ENCODE measurements around the gene TGM5. TPM values are rescaled to one million over a fixed set of nuclear protein-coding genes. Genes with fewer than 3 reads are reported as not detected.

Gene TGM5
- total RNA-seq, 4 donors from 2014 or later = 12.1 TPM; not detected in 3

DNA sequence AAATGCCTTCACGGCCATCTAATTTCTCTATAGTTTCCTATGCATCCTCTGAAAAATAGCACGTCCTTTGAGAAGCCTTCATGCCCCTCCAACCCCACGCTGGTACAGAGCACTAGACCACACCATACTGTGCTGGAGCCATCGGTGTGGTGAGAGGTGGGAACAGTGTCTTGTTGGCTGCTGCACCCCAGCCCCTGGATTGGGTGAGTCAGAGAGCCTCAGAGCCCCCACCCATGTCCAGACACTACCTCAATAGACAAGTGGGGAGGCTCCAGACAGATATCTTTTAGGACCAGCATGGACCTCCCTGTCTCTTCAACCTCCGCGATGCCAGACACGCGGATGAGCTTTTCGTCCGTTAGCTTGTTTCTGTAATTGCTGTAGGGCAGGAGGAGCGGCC lies 12.1 kb upstream of the TGM5 start:
- no peaks in the 10 kb centered on the region for H3K4me1 ChIP-seq
- H3K4me3 ChIP-seq = no peak overlapping the region
- H3K9me3 ChIP-seq = no peaks in the 10 kb centered on the region
- H3K27me3 ChIP-seq = peaks cover 10% of the 10 kb centered on the region
- no peaks in the 10 kb centered on the region for H3K36me3 ChIP-seq
- H3K27ac ChIP-seq = no peak overlapping the region
- TF ChIP-seq POLR2A (IDR thresholded peaks at IDR 0.05) (no peak), EP300 (IDR thresholded peaks at IDR 0.05; ENCODE audit: low read depth) (no peak), POLR2AphosphoS5 (IDR thresholded peaks at IDR 0.05) (no peak)
- TF ChIP-seq, protein P1, sequence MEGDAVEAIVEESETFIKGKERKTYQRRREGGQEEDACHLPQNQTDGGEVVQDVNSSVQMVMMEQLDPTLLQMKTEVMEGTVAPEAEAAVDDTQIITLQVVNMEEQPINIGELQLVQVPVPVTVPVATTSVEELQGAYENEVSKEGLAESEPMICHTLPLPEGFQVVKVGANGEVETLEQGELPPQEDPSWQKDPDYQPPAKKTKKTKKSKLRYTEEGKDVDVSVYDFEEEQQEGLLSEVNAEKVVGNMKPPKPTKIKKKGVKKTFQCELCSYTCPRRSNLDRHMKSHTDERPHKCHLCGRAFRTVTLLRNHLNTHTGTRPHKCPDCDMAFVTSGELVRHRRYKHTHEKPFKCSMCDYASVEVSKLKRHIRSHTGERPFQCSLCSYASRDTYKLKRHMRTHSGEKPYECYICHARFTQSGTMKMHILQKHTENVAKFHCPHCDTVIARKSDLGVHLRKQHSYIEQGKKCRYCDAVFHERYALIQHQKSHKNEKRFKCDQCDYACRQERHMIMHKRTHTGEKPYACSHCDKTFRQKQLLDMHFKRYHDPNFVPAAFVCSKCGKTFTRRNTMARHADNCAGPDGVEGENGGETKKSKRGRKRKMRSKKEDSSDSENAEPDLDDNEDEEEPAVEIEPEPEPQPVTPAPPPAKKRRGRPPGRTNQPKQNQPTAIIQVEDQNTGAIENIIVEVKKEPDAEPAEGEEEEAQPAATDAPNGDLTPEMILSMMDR (IDR thresholded peaks at IDR 0.05) = no peak
- DNase-seq = no peak
- intact Hi-C loops (cut with DNase I; ENCODE audit: low total_unique reads) = no loop called here
- in situ Hi-C loops (cut with MboI; ENCODE audit: low pct_ligation_motif_present in 1 of 4, low pct_unique_long_range_greater_than_20kb in 1 of 4, low sequenced_read_pairs in 3 of 4) = loop anchor here in 1 of 4 donors (5.0 to 25.0 kb wide), 2 partner anchors 52 to 567 kb away; no protein-coding TSS in a partner anchor
- 80 to 89% methylated on average over 3 to 11 of the region's 11 CpGs for WGBS, 2 donors (ENCODE audit: low coverage in 1 of 2)

DNA sequence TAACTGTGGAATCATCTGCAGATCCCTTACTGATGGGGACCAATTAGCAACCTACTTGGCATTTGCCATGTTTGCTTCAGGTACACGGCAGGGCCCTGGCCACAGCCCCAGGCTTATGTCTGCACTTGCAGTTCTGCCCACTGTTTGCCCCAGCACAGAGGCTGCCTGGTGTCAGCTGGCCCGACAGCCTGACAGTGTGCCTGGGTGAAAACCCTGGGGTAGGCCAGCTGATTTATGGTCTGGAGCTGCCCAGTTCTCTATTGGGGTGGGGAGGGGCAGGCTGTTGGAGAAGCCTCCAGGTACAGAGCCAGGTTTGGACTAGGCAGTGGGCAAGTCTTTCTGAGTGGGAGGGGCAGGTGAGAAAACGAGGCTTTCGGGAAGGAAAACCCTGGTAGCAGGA lies 11.2 kb upstream of the TGM5 start:
- H3K27me3 ChIP-seq = peaks cover 10% of the 10 kb centered on the region
- in situ Hi-C loops (cut with MboI; ENCODE audit: low pct_ligation_motif_present in 1 of 4, low pct_unique_long_range_greater_than_20kb in 1 of 4, low sequenced_read_pairs in 3 of 4) (loop anchor here in 1 of 4 donors (5.0 to 25.0 kb wide), 2 partner anchors 51 to 566 kb away; no protein-coding TSS in a partner anchor), intact Hi-C loops (cut with DNase I; ENCODE audit: low total_unique reads) (no loop called here)
- no peaks in the 10 kb centered on the region for H3K36me3 ChIP-seq
- TF ChIP-seq POLR2A (IDR thresholded peaks at IDR 0.05) (no peak), POLR2AphosphoS5 (IDR thresholded peaks at IDR 0.05) (no peak)
- TF ChIP-seq, protein P1 (IDR thresholded peaks at IDR 0.05) = no peak
- H3K4me3 ChIP-seq = no peak overlapping the region
- no peaks in the 10 kb centered on the region for H3K9me3 ChIP-seq
- DNase-seq = no peak
- no peak overlapping the region for H3K27ac ChIP-seq
- WGBS, 2 donors (ENCODE audit: low coverage in 1 of 2) = 61% methylated on average over 4 of the region's 4 CpGs; no CpG with 5 or more reads in 1 of the 2 donors
- no peaks in the 10 kb centered on the region for H3K4me1 ChIP-seq

DNA sequence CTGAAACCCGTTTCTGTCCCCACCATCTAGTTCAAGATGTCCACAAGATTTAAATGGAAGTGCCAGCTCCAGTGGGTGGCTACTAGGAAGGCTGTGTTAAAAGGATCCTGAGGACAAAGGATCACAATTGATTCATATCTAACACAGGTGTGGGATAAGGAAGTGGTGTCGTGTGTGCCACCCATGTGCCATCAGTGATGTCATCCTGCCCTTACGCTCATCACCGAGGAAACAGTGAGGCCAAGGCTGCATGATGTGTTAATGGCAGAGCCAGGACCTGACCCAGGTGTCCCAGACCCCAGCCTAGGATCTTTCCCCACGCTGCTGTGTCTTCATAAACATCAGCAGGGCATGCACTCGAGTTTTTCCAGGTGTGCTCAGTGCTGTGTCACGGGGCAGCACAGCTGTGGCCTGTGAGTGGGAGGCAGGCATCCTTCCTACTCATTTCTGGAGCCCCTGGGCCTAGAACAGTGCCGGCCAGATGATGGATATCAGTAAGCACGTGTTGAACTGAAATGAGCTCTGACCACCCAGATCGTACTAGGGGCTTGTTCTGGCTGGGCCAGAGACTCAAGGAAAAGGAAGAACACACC lies 10.6 kb upstream of the TGM5 start:
- Histone ChIP-seq H3K27ac (no peak overlapping the region), H3K36me3 (no peaks in the 10 kb centered on the region), H3K4me1 (no peaks in the 10 kb centered on the region), H3K4me3 (no peak overlapping the region), H3K27me3 (peaks cover 10% of the 10 kb centered on the region), H3K9me3 (no peaks in the 10 kb centered on the region)
- WGBS, 2 donors (ENCODE audit: low coverage in 1 of 2) = 62% methylated on average over 10 of the region's 10 CpGs; no CpG with 5 or more reads in 1 of the 2 donors
- intact Hi-C loops (cut with DNase I; ENCODE audit: low total_unique reads) (no loop called here), in situ Hi-C loops (cut with MboI; ENCODE audit: low pct_ligation_motif_present in 1 of 4, low pct_unique_long_range_greater_than_20kb in 1 of 4, low sequenced_read_pairs in 3 of 4) (loop anchor here in 1 of 4 donors (5.0 to 25.0 kb wide), 2 partner anchors 50 to 565 kb away; no protein-coding TSS in a partner anchor)
- DNase-seq = no peak
- TF ChIP-seq POLR2AphosphoS5 (IDR thresholded peaks at IDR 0.05) (no peak), EP300 (IDR thresholded peaks at IDR 0.05; ENCODE audit: low read depth) (no peak), POLR2A (IDR thresholded peaks at IDR 0.05) (no peak)
- TF ChIP-seq, protein P1 (IDR thresholded peaks at IDR 0.05) = no peak

DNA sequence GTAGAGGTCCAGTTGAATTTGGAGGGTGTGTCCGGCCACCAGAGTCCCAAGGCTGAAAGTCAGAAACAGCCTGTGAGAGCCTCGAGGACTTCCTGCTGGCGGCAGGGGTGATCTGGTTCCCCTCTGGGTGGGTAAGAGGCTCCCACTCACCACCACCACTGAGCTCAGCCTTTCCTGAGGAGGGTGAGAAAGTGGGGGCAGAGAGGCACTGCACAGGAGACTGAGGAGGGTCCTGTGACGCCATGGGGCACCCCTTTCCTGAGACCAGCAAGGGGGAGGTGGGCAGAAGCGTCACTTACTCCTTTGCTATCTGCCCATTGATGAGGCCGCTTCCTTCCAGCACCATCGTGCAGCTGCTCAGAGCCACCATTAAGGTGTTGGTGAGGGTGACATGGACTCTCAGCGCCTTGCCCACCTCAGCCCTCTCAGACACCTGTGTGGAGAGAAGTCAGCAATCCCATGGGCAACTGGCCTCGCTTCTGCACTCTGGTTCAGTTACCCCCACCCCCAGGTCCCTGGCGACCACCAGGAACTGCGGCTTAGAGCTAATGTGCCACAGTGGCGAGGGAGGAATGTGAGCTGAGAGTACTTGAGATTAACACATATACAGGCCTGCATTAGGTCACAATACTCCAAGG lies 10.0 kb upstream of the TGM5 start:
- 27 to 75% methylated on average over 2 to 12 of the region's 12 CpGs for WGBS, 2 donors (ENCODE audit: low coverage in 1 of 2)
- intact Hi-C loops (cut with DNase I; ENCODE audit: low total_unique reads) (no loop called here), in situ Hi-C loops (cut with MboI; ENCODE audit: low pct_ligation_motif_present in 1 of 4, low pct_unique_long_range_greater_than_20kb in 1 of 4, low sequenced_read_pairs in 3 of 4) (loop anchor here in 1 of 4 donors (5.0 to 25.0 kb wide), 2 partner anchors 49 to 564 kb away; no protein-coding TSS in a partner anchor)
- H3K4me1 ChIP-seq = no peaks in the 10 kb centered on the region
- H3K27ac ChIP-seq = no peak overlapping the region
- no peaks in the 10 kb centered on the region for H3K9me3 ChIP-seq
- TF ChIP-seq POLR2AphosphoS5 (IDR thresholded peaks at IDR 0.05) = no peak
- no peak for TF ChIP-seq EP300 (IDR thresholded peaks at IDR 0.05; ENCODE audit: low read depth)
- TF ChIP-seq POLR2A (IDR thresholded peaks at IDR 0.05) = no peak
- TF ChIP-seq, protein P1 (IDR thresholded peaks at IDR 0.05) = no peak
- H3K36me3 ChIP-seq = no peaks in the 10 kb centered on the region
- no peak overlapping the region for H3K4me3 ChIP-seq
- no peak for DNase-seq
- H3K27me3 ChIP-seq = peaks cover 10% of the 10 kb centered on the region

All from transverse colon (tissue), 4 donors.